Measurements from ENCODE around the gene UNC5A.

- TF ChIP-seq CTCF (IDR thresholded peaks at IDR 0.05; ENCODE audit: insufficient read depth, low read length) (no peak), POLR2AphosphoS5 (IDR thresholded peaks at IDR 0.05; ENCODE audit: low read depth) (no peak), REST (IDR thresholded peaks at IDR 0.05; ENCODE audit: insufficient replicate concordance, low read depth) (no peak), GABPA (IDR thresholded peaks at IDR 0.05; ENCODE audit: low read depth) (no peak)
Observed at GRCh38 chr5:176847148-176847547, 36.8 kb downstream of the UNC5A start.
